ENCODE data around the gene ADAM33.

DNA sequence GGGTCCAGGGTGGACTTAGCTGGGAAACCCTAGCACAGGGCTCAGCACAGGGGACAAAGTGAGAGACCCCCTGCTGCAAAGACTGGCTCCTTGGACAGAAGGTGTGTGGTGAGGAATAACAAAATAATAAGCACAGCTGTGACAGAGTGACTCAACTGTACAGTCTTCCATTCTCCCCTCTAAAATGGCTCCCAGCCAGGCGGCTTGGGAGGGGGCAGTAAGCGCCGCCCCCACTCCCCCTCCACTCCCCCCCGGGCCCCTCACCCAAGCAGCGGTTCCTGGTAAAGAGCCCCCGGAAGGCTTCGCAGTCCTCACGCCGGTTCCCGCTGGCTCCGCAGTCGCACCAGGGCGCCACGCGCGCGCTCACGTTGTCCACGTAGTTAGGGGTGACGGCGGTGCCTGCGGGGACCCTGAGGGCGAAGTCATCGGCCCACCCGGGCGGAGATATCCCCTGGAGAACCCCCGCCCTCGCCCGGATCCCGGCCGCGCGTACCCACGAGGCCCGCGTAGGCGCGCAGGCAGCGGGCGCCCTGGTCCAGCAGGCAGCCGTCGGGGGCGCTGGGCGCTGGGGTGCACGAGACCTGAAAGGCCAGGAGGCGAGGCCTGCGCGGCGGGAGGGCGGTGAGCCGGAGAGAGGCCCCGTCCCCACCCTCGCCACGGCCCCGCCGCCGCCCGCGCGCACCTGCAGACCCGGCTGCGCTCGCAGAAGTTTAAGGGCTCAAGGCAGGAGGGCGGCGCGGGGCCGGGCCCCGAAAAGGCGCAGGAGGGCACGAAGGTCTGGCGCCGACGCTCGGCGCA, 21.3 kb downstream of the ADAM33 start:
- TF ChIP-seq, protein P1, sequence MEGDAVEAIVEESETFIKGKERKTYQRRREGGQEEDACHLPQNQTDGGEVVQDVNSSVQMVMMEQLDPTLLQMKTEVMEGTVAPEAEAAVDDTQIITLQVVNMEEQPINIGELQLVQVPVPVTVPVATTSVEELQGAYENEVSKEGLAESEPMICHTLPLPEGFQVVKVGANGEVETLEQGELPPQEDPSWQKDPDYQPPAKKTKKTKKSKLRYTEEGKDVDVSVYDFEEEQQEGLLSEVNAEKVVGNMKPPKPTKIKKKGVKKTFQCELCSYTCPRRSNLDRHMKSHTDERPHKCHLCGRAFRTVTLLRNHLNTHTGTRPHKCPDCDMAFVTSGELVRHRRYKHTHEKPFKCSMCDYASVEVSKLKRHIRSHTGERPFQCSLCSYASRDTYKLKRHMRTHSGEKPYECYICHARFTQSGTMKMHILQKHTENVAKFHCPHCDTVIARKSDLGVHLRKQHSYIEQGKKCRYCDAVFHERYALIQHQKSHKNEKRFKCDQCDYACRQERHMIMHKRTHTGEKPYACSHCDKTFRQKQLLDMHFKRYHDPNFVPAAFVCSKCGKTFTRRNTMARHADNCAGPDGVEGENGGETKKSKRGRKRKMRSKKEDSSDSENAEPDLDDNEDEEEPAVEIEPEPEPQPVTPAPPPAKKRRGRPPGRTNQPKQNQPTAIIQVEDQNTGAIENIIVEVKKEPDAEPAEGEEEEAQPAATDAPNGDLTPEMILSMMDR (IDR thresholded peaks at IDR 0.05), result no peak
- TF ChIP-seq RAD21 (conservative IDR thresholded peaks at IDR 0.05 in 1 of 2, IDR thresholded peaks at IDR 0.05 in 1 of 2), result no peak

Data from A549 (cell line).